GM23338 (cell line): ENCODE data around the gene CD84. TPM values are rescaled to one million over a fixed set of nuclear protein-coding genes. Genes with fewer than 3 reads are reported as not detected.

ENCODE experiments used
- ATAC-seq: fragments of 200-7000 bp; cut with Tn5 transposase; 3 replicates; pipeline ENCODE4 v1.9.1; 2020
- DNase-seq: peaks from one replicate; pipeline ENCODE4 v3.0.0-alpha.2; 2015; ENCODE audit warnings: low spot score
- H2AFZ ChIP-seq: fragments of 200-600 bp; sonication (generic); 2 replicates; pipeline ENCODE4 v1.8.0; 2016; ENCODE audit warnings: antibody characterized with exemption, mild to moderate bottlenecking, moderate library complexity
- H3F3A ChIP-seq: fragments of 200-600 bp; sonication (generic); replicated peaks from 2 replicates; pipeline ENCODE4 v1.8.0; 2017; ENCODE audit warnings: antibody characterized with exemption, mixed run types, low read depth
- H3K27ac ChIP-seq: fragments of 200-600 bp; sonication (generic); 2 replicates; pipeline ENCODE4 v1.6.1; 2016; ENCODE audit warnings: low read depth
- H3K27me3 ChIP-seq: fragments of 200-600 bp; sonication (generic); 2 replicates; pipeline ENCODE4 v1.8.0; 2016; ENCODE audit warnings: mild to moderate bottlenecking, mixed run types, moderate library complexity; ENCODE audit not compliant: insufficient read depth
- H3K36me3 ChIP-seq: fragments of 200-600 bp; sonication (generic); 2 replicates; pipeline ENCODE4 v1.8.0; 2016; ENCODE audit warnings: mild to moderate bottlenecking; ENCODE audit not compliant: insufficient read depth
- H3K4me1 ChIP-seq: fragments of 200-600 bp; sonication (generic); 2 replicates; pipeline ENCODE4 v1.8.0; 2016; ENCODE audit warnings: mild to moderate bottlenecking, moderate library complexity; ENCODE audit not compliant: insufficient read depth
- H3K4me2 ChIP-seq: fragments of 200-600 bp; sonication (generic); 2 replicates; pipeline ENCODE4 v1.7.1; 2017; ENCODE audit warnings: mixed run types
- H3K4me3 ChIP-seq: fragments of 200-600 bp; sonication (generic); 2 replicates; pipeline ENCODE4 v1.6.1; 2016; ENCODE audit warnings: mixed run types
- H3K79me2 ChIP-seq: fragments of 200-600 bp; sonication (generic); replicated peaks from 2 replicates; pipeline ENCODE4 v1.8.0; 2017; ENCODE audit warnings: mild to moderate bottlenecking; ENCODE audit not compliant: insufficient read depth
- H3K9me2 ChIP-seq: fragments of 200-600 bp; sonication (generic); 2 replicates; pipeline ENCODE4 v1.8.0; 2017; ENCODE audit not compliant: insufficient read depth
- H4K20me1 ChIP-seq: fragments of 200-600 bp; sonication (generic); replicated peaks from 2 replicates; pipeline ENCODE4 v1.8.0; 2017; ENCODE audit warnings: mild to moderate bottlenecking; ENCODE audit not compliant: insufficient read depth
- H3K27ac Mint-ChIP-seq: 2 replicates; pipeline ENCODE4 v1.8.0; 2020; ENCODE audit warnings: inconsistent platforms, mild to moderate bottlenecking, moderate library complexity, mixed read lengths
- H3K27me3 Mint-ChIP-seq: 3 replicates; pipeline ENCODE4 v1.8.0; 2022; ENCODE audit warnings: low read depth, mild to moderate bottlenecking, moderate library complexity, mixed read lengths, inconsistent platforms; ENCODE audit not compliant: insufficient read depth, poor library complexity
- H3K36me3 Mint-ChIP-seq: 3 replicates; pipeline ENCODE4 v1.8.0; 2021; ENCODE audit warnings: low read depth, mild to moderate bottlenecking, inconsistent platforms, moderate library complexity, mixed read lengths
- H3K4me1 Mint-ChIP-seq: 3 replicates; pipeline ENCODE4 v1.8.0; 2020; ENCODE audit warnings: mild to moderate bottlenecking, inconsistent platforms, mixed read lengths
- H3K4me3 Mint-ChIP-seq: 3 replicates; pipeline ENCODE4 v1.8.0; 2021; ENCODE audit warnings: moderate library complexity, mild to moderate bottlenecking, inconsistent platforms, mixed read lengths
- H3K9me3 Mint-ChIP-seq: 3 replicates; pipeline ENCODE4 v1.8.0; 2020; ENCODE audit warnings: moderate library complexity, mild to moderate bottlenecking, inconsistent platforms, mixed read lengths
- CREB1 ChIP-seq: fragments of 250-450 bp; sonication (Bioruptor Pico); IDR thresholded peaks from 2 replicates; pipeline ENCODE4 v1.5.0; 2020; ENCODE audit warnings: low read depth, mild to moderate bottlenecking, moderate library complexity
- EZH2 ChIP-seq: fragments of 200-600 bp; sonication (generic); IDR thresholded peaks from one replicate; pipeline ENCODE4 v1.8.0; 2017; ENCODE audit warnings: antibody characterized with exemption, mild to moderate bottlenecking, low read depth; ENCODE audit not compliant: unreplicated experiment
- EZH2phosphoT487 ChIP-seq: fragments of 200-600 bp; sonication (generic); IDR thresholded peaks from one replicate; pipeline ENCODE4 v1.8.1; 2018; ENCODE audit warnings: antibody characterized with exemption; ENCODE audit not compliant: unreplicated experiment
- JUNB ChIP-seq: IDR thresholded peaks from one replicate; pipeline ENCODE4 v1.6.1; 2016; ENCODE audit warnings: antibody characterized with exemption; ENCODE audit not compliant: unreplicated experiment
- NANOG ChIP-seq: IDR thresholded peaks from 2 replicates; pipeline ENCODE4 v1.6.1; 2016; ENCODE audit warnings: antibody characterized with exemption, borderline replicate concordance
- POLR2AphosphoS5 ChIP-seq: IDR thresholded peaks from 2 replicates; pipeline ENCODE4 v1.6.1; 2016; ENCODE audit warnings: antibody characterized with exemption, low read depth
- REST ChIP-seq: IDR thresholded peaks from one replicate; pipeline ENCODE4 v1.6.1; 2018; ENCODE audit warnings: antibody characterized with exemption; ENCODE audit not compliant: unreplicated experiment
- STAT1 ChIP-seq: IDR thresholded peaks from one replicate; pipeline ENCODE4 v1.6.1; 2016; ENCODE audit warnings: antibody characterized with exemption; ENCODE audit not compliant: unreplicated experiment
- ZNF114 ChIP-seq: fragments of 250-450 bp; sonication (Bioruptor Pico); IDR thresholded peaks from 2 replicates; pipeline ENCODE4 v1.5.0; 2020; ENCODE audit warnings: mild to moderate bottlenecking, moderate library complexity
- ZNF331 ChIP-seq: fragments of 250-450 bp; sonication (Bioruptor Pico); IDR thresholded peaks from 2 replicates; pipeline ENCODE4 v1.5.0; 2020; ENCODE audit warnings: low read depth, mild to moderate bottlenecking, moderate library complexity
- ZNF462 ChIP-seq: fragments of 250-450 bp; sonication (Bioruptor Pico); IDR thresholded peaks from 2 replicates; pipeline ENCODE4 v1.5.0; 2020; ENCODE audit warnings: mild to moderate bottlenecking, moderate library complexity
- polyA plus RNA-seq: library from polyadenylated mRNA; unstranded; fragments of >200 nt; fragmentation: Nextera tagmentation; extraction: Ambion mirVana; gene quantifications from 2 replicates; pipeline ENCODE4 v1.2.1, GENCODE V29; 2016
- total RNA-seq: library from RNA; depleted of rRNA; stranded (reverse); fragments of >200 nt; shearing (Covaris generic); gene quantifications from 2 replicates; pipeline ENCODE4 v1.2.3, GENCODE V29; 2014
- TF ChIP-seq, protein P1 (sequence below), 2 experiments: fragments of 200-600 bp in 1 of 2; sonication (generic) in 1 of 2; conservative IDR thresholded peaks; 2 replicates each; pipeline versions ENCODE4 v1.5.1 to v1.6.1; 2016 to 2017; ENCODE audit warnings: antibody characterized with exemption in 2 of 2, low read depth in 2 of 2, mild to moderate bottlenecking in 2 of 2, moderate library complexity in 1 of 2
- TF ChIP-seq, protein P2 (sequence below): IDR thresholded peaks from 2 replicates; pipeline ENCODE4 v1.6.1; 2016; ENCODE audit warnings: antibody characterized with exemption

The CD84 gene
- total and polyA plus RNA-seq, 2 experiments from 2014 or later = not detected

- ATAC-seq (no peak), DNase-seq (no peak)
- no peak overlapping the region for H3K4me2 ChIP-seq
- Mint-ChIP-seq H3K4me3 (no peak overlapping the region), H3K9me3 (no peaks in the 10 kb centered on the region), H3K27ac (no peak overlapping the region), H3K36me3 (no peaks in the 10 kb centered on the region), H3K27me3 (no peaks in the 10 kb centered on the region), H3K4me1 (no peaks in the 10 kb centered on the region)
- no peaks in the 10 kb centered on the region for H3K4me1 ChIP-seq
- no peaks in the 10 kb centered on the region for H3K79me2 ChIP-seq
- no peak overlapping the region for H3K4me3 ChIP-seq
- TF ChIP-seq JUNB = no peak
- TF ChIP-seq, protein P1, sequence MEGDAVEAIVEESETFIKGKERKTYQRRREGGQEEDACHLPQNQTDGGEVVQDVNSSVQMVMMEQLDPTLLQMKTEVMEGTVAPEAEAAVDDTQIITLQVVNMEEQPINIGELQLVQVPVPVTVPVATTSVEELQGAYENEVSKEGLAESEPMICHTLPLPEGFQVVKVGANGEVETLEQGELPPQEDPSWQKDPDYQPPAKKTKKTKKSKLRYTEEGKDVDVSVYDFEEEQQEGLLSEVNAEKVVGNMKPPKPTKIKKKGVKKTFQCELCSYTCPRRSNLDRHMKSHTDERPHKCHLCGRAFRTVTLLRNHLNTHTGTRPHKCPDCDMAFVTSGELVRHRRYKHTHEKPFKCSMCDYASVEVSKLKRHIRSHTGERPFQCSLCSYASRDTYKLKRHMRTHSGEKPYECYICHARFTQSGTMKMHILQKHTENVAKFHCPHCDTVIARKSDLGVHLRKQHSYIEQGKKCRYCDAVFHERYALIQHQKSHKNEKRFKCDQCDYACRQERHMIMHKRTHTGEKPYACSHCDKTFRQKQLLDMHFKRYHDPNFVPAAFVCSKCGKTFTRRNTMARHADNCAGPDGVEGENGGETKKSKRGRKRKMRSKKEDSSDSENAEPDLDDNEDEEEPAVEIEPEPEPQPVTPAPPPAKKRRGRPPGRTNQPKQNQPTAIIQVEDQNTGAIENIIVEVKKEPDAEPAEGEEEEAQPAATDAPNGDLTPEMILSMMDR (conservative IDR thresholded peaks at IDR 0.05; ENCODE audit: low read depth in 2 of 2) = no peak
- no peak for TF ChIP-seq EZH2
- no peak for TF ChIP-seq EZH2phosphoT487
- TF ChIP-seq REST = no peak
- TF ChIP-seq ZNF114 (CRISPR knock-in tag) = no peak
- TF ChIP-seq STAT1 = no peak
- TF ChIP-seq ZNF331 = no peak
- no peak for TF ChIP-seq ZNF462 (CRISPR knock-in tag)
- TF ChIP-seq POLR2AphosphoS5 = no peak
- TF ChIP-seq, protein P2, sequence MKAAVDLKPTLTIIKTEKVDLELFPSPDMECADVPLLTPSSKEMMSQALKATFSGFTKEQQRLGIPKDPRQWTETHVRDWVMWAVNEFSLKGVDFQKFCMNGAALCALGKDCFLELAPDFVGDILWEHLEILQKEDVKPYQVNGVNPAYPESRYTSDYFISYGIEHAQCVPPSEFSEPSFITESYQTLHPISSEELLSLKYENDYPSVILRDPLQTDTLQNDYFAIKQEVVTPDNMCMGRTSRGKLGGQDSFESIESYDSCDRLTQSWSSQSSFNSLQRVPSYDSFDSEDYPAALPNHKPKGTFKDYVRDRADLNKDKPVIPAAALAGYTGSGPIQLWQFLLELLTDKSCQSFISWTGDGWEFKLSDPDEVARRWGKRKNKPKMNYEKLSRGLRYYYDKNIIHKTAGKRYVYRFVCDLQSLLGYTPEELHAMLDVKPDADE = no peak
- TF ChIP-seq CREB1 = no peak
- no peak for TF ChIP-seq NANOG
- no peak overlapping the region for H2AFZ ChIP-seq
- H3K36me3 ChIP-seq = no peaks in the 10 kb centered on the region
- H4K20me1 ChIP-seq = no peaks in the 10 kb centered on the region
- H3F3A ChIP-seq = no peaks in the 10 kb centered on the region
- no peak overlapping the region for H3K27ac ChIP-seq
- H3K27me3 ChIP-seq = no peaks in the 10 kb centered on the region
- no peaks in the 10 kb centered on the region; the same call in 1 of the 2 replicates for H3K9me2 ChIP-seq
Observed at GRCh38 chr1:160576884-160577283, 2.4 kb downstream of the CD84 start.
